Activated CD4-positive, alpha-beta T cell treated with anti-CD3 and anti-CD28 coated beads for 48 hours (primary cell): ENCODE data around the gene CGB8.

Source experiments
- DNase-seq: peaks from one replicate; pipeline ENCODE4 v3.0.0-alpha.2; 2020

CGB8 gene

GRCh38 chr19:49004133-49004532, 44.8 kb downstream of the CGB8 start:
- DNase-seq = no peak

GRCh38 chr19:48999481-49000325, 49.2 kb downstream of the CGB8 start:
- DNase-seq = peak; percentile 82

- peak; percentile 76 for DNase-seq
Measured at GRCh38 chr19:48997972-48998371, 50.9 kb downstream of the CGB8 start.
